Astrocyte of the spinal cord (primary cell): ENCODE results near the gene DNAH17.

Source experiments
- DNase-seq: peaks from one replicate; pipeline ENCODE4 v3.0.0; 2011; ENCODE audit warnings: low read depth, low spot score
- H3K4me3 ChIP-seq: 2 replicates; pipeline ENCODE4 v1.5.1; 2011; ENCODE audit warnings: low read depth, mild to moderate bottlenecking, low read length, moderate library complexity
- in situ Hi-C: cut with HindIII; loops from 2 replicates; pipeline ENCODE4 v1.10.0; 2017; ENCODE audit warnings: low sequenced_read_pairs
- TF ChIP-seq, protein P1 (sequence below): IDR thresholded peaks from 2 replicates; pipeline ENCODE4 v1.5.1; 2012; ENCODE audit warnings: low read depth, mild to moderate bottlenecking, low read length, inconsistent platforms

DNAH17 gene

DNA sequence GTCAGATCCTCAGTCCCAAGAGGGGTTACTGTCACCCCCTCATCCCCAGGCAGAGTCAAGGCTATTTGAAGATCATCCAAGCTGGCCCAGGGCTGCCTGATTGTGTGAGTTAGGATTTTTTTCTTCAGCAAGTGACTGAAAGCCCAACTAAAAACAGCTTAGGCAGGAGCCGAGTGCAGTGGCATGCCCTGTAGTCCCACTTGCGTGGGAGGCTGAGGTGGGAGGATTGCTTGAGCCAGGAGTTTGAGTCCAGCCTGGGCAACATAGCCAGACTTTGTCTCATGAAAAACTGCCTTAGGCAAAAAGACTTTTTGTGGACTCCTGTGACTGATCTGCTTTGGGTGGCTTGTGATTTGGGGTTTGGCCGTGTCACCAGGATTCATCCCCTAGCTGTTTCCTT is 178.8 kb downstream of the DNAH17 start:
- in situ Hi-C loops = no loop called here
- H3K4me3 ChIP-seq = no peak overlapping the region
- TF ChIP-seq, protein P1, sequence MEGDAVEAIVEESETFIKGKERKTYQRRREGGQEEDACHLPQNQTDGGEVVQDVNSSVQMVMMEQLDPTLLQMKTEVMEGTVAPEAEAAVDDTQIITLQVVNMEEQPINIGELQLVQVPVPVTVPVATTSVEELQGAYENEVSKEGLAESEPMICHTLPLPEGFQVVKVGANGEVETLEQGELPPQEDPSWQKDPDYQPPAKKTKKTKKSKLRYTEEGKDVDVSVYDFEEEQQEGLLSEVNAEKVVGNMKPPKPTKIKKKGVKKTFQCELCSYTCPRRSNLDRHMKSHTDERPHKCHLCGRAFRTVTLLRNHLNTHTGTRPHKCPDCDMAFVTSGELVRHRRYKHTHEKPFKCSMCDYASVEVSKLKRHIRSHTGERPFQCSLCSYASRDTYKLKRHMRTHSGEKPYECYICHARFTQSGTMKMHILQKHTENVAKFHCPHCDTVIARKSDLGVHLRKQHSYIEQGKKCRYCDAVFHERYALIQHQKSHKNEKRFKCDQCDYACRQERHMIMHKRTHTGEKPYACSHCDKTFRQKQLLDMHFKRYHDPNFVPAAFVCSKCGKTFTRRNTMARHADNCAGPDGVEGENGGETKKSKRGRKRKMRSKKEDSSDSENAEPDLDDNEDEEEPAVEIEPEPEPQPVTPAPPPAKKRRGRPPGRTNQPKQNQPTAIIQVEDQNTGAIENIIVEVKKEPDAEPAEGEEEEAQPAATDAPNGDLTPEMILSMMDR = no peak
- DNase-seq = no peak

- TF ChIP-seq, protein P1 = no peak
- H3K4me3 ChIP-seq = no peak overlapping the region
- peak; percentile 46 for DNase-seq
- in situ Hi-C loops = no loop called here
Measured at GRCh38 chr17:78397681-78398101, 179.5 kb downstream of the DNAH17 start.

GRCh38 chr17:78396441-78397337 is 180.5 kb downstream of the DNAH17 start:
- H3K4me3 ChIP-seq = no peak overlapping the region
- TF ChIP-seq, protein P1 = no peak
- in situ Hi-C loops = no loop called here
- no peak for DNase-seq

DNA sequence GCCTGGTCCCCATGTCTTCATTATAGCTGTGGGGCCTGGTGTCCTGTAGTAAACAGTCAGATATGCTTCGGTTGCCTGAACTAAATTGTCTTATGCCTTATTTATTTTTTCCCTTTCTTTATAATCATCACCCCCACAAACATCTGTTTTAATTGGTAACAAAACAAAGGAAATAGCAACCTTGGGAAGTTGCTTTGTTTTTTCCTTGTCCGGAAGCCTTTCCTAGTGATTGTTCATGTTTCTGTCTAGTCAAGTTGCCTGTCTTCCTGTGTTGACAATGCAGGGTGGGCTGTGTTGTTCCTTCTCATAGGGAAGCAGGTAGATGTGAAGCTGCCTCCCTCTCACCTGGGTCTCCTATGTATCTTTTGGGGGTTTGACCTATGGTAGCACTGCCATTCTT is 182.0 kb downstream of the DNAH17 start:
- in situ Hi-C loops = no loop called here
- H3K4me3 ChIP-seq = no peak overlapping the region
- TF ChIP-seq, protein P1 = no peak
- DNase-seq = no peak

DNA sequence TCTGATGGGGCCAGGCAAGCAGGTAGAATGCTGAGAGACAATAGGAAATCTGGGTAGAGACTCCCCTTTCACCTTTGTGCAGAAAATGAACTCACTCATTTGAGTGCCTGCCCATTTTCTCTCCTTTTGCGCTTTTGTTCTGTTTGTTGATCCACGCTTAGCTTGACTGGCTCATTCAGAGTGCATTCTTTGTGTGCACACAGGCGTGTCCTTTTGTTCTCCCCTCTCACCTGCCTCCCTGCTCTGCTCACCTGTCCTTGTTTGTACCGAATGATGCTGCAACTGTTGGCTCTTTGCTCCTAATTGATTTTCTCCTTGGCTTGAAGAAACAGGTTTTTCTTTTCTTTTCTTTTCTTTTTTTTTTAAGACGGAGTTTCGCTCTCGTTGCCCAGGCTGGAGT is 183.0 kb downstream of the DNAH17 start:
- in situ Hi-C loops = no loop called here
- no peak for DNase-seq

GRCh38 chr17:78393575-78393974 is 183.6 kb downstream of the DNAH17 start:
- H3K4me3 ChIP-seq = no peak overlapping the region
- DNase-seq = no peak
- TF ChIP-seq, protein P1 = no peak
- in situ Hi-C loops = no loop called here

More for the DNA sequence above, 183.0 kb downstream of the DNAH17 start:
- TF ChIP-seq, protein P1 = no peak
- no peak overlapping the region for H3K4me3 ChIP-seq
